HG02610 (cell line): ENCODE results near the gene SNX25.
A peak's percentile ranks its signal among the peaks of the same experiment; 100 is the strongest.
"Not testable (repeated sequence)": the region's sequence is repeated elsewhere in the genome, so short reads cannot be mapped to it uniquely, and the experiment has no call there.

Experiments used
- ATAC-seq: cut with Tn5 transposase; IDR thresholded peaks from one replicate; pipeline ENCODE4 v1.9.1; 2021; ENCODE audit warnings: mild to moderate bottlenecking, moderate library complexity; ENCODE audit not compliant: unreplicated experiment

The SNX25 gene

GRCh38 chr4:185298728-185299430 is 89.5 kb downstream of the SNX25 start:
- no peak for ATAC-seq

GRCh38 chr4:185304541-185304940 is 95.1 kb downstream of the SNX25 start:
- no peak for ATAC-seq

DNA sequence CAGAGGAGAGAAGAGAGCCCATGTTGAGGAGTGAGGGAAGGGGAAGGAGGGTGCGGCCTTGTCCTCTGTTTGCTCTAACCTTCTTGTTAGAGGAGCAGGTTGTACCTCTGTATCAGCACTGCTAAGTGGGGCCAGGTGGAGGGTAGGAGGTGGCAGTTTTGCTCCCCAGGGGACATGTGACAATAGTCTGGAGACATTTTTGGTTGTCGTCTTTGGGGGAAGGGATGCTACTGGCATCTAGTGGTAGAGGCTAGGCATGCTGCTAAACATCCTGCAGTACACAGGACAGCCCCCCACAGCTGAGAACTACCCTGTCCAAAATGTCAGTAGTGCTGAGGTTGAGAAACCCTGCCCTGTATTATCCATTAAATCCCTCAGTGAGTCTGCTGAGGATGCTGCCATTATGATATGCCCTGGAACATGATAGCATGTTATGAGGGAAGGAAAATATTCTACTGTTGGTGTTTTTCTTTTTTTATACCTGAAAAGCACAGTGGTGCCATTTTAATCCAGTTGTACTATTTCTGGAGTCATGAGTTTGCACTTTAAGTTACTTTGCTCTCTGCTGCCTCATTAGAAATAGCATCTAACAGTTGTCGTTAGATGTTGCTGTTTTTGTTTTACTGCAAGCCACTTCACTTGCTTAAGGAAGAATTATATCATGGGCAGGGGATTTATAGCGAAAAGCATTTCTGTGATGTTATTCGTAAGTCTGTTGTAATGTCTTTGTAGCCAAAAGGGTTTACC is 95.7 kb downstream of the SNX25 start:
- peak; percentile 37 for ATAC-seq

DNA sequence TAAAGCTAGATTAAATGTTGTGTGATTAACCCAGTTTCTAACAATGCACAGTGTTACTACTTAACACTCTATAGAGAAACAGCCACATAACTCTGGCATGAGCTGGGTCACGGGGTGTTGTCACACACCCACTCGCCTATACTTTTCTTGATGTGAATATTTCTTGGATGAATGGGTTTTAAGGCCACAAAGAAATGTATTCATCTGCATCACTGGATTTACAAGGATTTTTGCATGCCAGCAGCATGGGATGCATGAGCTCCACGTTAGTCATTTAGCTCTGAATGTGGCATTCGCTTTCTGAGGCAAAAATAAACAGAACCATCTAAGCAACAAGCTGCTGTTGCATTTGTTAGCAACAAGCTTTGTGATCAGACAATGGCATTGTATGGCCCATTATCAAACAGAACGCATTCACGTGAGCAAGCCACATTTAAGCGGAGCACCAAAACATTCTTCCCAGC is 96.6 kb downstream of the SNX25 start:
- no peak for ATAC-seq

DNA sequence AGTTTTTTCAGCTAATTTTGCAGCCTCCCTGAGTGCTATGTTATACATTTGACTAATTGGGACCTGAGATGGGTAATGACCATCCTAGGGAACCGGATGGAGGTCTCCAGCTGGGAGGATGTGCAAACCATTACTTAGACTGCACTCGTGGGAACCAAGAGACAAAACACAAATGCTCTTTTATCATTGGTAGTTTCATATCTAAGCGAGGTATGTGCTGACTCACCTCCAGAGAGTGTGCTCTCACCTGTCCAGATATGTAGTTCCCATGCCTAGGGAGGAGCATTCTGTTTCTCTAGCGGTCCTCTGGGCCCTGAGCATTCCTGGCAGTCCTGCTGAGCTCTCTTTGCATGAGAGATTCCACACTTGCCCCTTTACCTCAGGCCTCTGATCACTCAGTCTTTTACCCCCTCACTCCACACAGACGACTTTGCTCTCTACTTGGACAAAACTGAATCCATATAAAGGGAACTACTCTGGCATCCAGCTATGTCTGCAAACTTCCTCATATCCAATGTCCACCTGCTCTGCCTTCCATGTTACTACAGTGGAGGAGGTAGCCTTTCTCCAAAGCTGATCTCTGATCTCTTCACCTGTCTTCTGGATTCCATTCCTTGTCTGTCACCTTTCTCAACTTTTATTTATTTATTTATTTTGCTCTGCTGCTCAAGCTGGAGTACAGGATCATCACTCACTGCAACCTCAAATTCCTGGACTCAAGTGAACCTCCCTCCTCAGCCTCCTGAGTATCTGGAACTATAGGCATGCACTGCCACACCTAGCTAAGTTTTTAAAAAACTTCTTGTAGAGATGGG is 97.9 kb downstream of the SNX25 start:
- peak; percentile 79 for ATAC-seq

DNA sequence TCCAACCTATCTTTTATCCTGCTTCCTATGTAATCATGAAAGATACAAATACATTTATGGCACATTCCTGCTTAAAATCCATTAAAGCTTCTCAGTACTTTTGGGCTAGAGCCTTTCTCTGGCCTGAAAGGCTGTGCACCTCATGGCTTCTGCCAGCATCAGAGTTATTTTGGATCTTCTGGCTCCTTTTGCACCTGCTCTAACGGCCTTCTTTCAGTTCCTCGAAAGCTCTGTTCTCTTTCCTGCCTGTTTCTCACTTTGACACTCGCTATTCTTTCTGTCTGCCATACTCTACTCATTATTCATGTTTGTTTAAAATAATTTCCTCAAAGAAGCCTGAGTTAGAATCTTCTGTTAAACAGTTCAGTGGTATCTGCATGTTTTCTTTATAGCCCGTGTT is 100.4 kb downstream of the SNX25 start:
- ATAC-seq, result peak; percentile 41

GRCh38 chr4:185311113-185311888 is 101.9 kb downstream of the SNX25 start:
- ATAC-seq, result peak; percentile 20

DNA sequence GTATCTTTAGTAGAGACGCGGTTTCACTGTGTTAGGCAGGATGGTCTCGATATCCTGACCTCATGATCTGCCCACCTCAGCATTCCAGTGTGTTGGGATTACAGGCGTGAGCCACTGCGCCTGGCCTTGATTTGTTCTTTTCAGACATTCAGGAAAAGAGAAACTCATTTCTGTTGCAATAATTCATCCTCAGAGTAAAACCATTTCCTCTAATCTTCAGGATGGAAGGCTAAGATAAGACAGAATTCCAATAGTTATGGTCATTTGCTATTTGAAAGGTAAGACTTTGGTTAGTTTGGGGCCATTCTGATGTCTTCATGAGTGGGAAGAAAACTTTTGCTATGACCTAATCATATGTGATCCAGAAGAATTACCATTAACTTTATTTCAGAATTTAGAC is 103.3 kb downstream of the SNX25 start:
- ATAC-seq, result no peak

DNA sequence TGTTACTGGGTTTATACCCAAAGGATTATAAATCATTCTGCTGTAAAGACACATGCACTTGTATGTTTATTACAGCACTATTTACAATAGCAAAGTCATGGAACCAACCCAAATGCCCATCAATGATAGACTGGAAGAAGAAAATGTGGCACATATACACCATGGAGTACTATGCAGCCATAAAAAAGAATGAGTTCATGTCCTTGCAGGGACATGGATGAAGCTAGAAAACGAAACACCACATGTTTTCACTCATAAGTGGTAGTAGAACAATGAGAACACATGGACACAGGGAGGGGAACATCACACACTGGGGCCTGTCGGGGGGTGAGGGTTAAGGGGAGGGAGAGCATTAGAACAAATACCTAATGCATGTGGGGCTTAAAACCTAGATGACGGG is 108.1 kb downstream of the SNX25 start:
- ATAC-seq, result not testable (repeated sequence)

DNA sequence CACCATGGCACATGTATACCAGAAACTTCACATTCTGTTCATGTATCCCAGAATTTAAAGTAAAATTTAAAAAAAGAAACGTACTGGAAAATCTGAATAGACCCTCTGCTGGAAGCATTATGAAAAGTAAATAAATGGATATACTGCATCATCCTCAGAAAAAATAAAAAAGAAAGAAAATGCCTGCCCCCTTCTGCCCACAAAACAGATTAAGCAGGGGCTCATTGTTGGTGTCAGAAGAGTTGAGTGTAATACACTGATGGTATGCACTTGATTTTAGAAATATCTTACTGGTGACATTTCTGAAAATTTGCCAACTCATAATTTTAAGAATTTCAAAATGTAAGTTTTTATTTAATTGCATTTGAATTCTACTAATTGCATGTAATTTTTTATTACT is 108.5 kb downstream of the SNX25 start:
- no peak for ATAC-seq

DNA sequence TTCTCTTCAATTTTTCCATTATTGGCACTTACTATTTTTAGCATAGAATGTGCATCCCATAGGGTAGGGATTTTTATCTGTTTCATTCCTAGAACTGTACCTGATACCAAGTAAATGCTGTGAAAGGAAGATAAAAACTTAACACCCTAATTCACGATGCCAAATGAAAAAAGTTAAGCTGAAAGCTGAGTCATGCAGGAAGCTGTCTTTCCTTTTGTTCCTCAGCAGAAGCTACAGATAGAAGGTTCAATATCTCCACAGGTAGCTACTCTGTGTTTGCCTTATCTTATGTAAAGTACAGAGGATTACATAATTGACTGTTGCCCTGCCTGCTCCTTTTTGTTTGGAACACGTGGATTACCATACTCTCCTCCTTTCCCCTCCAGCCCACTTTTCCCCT is 109.3 kb downstream of the SNX25 start:
- ATAC-seq, result peak; percentile 43

DNA sequence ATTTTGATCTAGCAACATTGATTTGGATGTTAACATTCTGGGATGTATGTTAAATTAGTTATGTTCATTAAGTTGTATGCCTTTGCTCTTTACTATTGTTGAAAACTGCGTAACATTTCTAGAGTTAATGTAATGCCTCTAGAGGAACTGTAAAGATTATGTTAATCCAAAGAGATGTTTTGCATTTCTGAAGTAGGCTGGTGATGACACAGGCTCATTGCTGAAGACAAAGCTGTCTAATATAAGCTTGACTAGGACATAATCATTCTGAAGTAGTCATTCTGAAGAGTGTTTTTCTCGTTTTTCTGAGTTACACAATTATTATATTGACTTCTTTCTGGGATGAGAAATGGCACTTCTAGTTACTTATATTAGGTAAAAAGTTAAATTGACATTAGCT is 113.4 kb downstream of the SNX25 start:
- no peak for ATAC-seq

GRCh38 chr4:185323606-185324005 is 114.2 kb downstream of the SNX25 start:
- no peak for ATAC-seq

- not testable (repeated sequence) for ATAC-seq
Observed at GRCh38 chr4:185324361-185324760, 115.0 kb downstream of the SNX25 start.

DNA sequence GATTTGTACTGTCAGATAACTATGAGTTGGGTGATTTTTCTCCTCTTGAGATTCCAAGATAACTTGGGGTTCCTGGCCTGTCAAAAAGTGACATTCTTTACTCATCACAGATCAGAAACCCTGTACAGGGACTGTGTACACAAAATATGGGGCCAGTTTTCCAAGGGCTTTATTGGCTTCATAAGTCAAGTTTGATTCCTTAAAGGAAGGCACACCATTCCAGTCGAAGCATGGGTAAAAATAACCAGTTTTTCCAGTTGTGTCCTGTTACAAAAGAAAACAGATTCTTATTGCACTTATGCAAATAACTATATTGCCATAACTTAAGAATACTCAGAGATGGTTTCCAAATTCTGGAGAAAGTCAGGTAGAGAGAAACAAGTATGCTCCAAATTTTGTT is 116.3 kb downstream of the SNX25 start:
- not testable (repeated sequence) for ATAC-seq

DNA sequence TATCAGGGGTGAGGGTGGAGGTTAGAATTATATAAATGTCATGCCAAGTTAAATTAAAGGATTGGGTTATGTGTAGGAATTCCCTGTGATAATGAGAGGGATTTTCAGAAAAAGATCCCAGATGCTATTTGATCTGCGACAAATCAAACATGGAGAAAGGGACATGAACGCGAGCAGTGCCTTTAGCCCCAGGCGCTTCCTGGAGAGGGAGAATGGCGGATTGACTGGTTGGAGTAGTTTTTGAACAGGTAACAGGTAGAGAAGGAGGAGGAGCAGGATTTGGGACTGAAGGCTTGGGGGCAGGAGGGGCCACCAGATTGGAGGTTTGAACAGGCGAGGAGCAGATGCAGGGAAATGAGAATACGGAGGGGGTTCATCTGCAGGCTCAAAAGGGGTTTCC is 119.2 kb downstream of the SNX25 start:
- no peak for ATAC-seq

- ATAC-seq, result not testable (repeated sequence)
Observed at GRCh38 chr4:185329879-185330510, 120.6 kb downstream of the SNX25 start.

- ATAC-seq, result peak; percentile 96
Observed at GRCh38 chr4:185332575-185333464, 123.4 kb downstream of the SNX25 start.

GRCh38 chr4:185334326-185334725 is 124.9 kb downstream of the SNX25 start:
- no peak for ATAC-seq
